Stimulated activated CD4-positive, alpha-beta T cell treated with anti-CD3 and anti-CD28 coated beads, Interleukin-1b, Interleukin-23, amount 100 ng/mL, for 48 hours (primary cell): Measurements from ENCODE around the gene HSPA4.
"Not testable (repeated sequence)": the region's sequence is repeated elsewhere in the genome, so short reads cannot be mapped to it uniquely, and the experiment has no call there.

Experiments
- DNase-seq: peaks from one replicate; pipeline ENCODE4 v3.0.0-alpha.2; 2020

The HSPA4 gene

GRCh38 chr5:133051542-133052316, at the start of gene HSPA4:
Gene HSPA4, plus strand, starts transcription at chr5:133052013. Its CDS starts 238 bp downstream, at chr5:133052251.
- peak; percentile 98 for DNase-seq

- DNase-seq, result no peak
Observed at GRCh38 chr5:133006653-133007052, 45.2 kb upstream of the HSPA4 start.

- DNase-seq, result not testable (repeated sequence)
Observed at GRCh38 chr5:133008455-133008854, 43.4 kb upstream of the HSPA4 start.

- DNase-seq, result no peak
Observed at GRCh38 chr5:133015466-133015865, 36.3 kb upstream of the HSPA4 start.

- DNase-seq, result no peak
Observed at GRCh38 chr5:133017964-133018363, 33.8 kb upstream of the HSPA4 start.

- not testable (repeated sequence) for DNase-seq
Observed at GRCh38 chr5:133019471-133019870, 32.3 kb upstream of the HSPA4 start.

- DNase-seq, result peak; percentile 91
Observed at GRCh38 chr5:133025804-133026663, 25.8 kb upstream of the HSPA4 start, which contains the start of gene ZCCHC10. Gene ZCCHC10, minus strand, starts transcription at chr5:133026549. Its CDS starts 12 bp downstream, at chr5:133026537.

- no peak for DNase-seq
Observed at GRCh38 chr5:133026664-133027153, 25.1 kb upstream of the HSPA4 start.

GRCh38 chr5:133029416-133029815, 22.4 kb upstream of the HSPA4 start:
- no peak for DNase-seq

GRCh38 chr5:133030343-133031005, 21.3 kb upstream of the HSPA4 start:
- no peak for DNase-seq

GRCh38 chr5:133032852-133033742, 18.7 kb upstream of the HSPA4 start:
- no peak for DNase-seq

- DNase-seq, result no peak
Observed at GRCh38 chr5:133034064-133034463, 17.7 kb upstream of the HSPA4 start.

GRCh38 chr5:133035224-133035623, 16.6 kb upstream of the HSPA4 start:
- DNase-seq, result no peak

GRCh38 chr5:133036677-133037076, 15.1 kb upstream of the HSPA4 start:
- not testable (repeated sequence) for DNase-seq

- DNase-seq, result no peak
Observed at GRCh38 chr5:133041157-133041784, 10.5 kb upstream of the HSPA4 start.

GRCh38 chr5:133041910-133042309, 9.9 kb upstream of the HSPA4 start:
- DNase-seq, result no peak

- not testable (repeated sequence) for DNase-seq
Observed at GRCh38 chr5:133046560-133046959, 5.3 kb upstream of the HSPA4 start.

- no peak for DNase-seq
Observed at GRCh38 chr5:133047404-133047803, 4.4 kb upstream of the HSPA4 start.

- no peak for DNase-seq
Observed at GRCh38 chr5:133048993-133049725, 2.7 kb upstream of the HSPA4 start.

GRCh38 chr5:133049726-133050048, 2.1 kb upstream of the HSPA4 start:
- no peak for DNase-seq

GRCh38 chr5:133050521-133050920, 1.3 kb upstream of the HSPA4 start:
- DNase-seq, result no peak
